Mesothelial cell of epicardium (in vitro differentiated cells): ENCODE data around the gene GNAZ. TPM values are rescaled to one million over a fixed set of nuclear protein-coding genes. Genes with fewer than 3 reads are reported as not detected.
A peak's percentile ranks its signal among the peaks of the same experiment; 100 is the strongest.

Source experiments
- DNase-seq, 2 experiments: peaks; one replicate each; pipeline ENCODE4 v3.0.0; 2021; ENCODE audit warnings: low spot score in 2 of 2; ENCODE audit not compliant: unreplicated experiment in 2 of 2
- H3K27ac Mint-ChIP-seq: 2 replicates; pipeline ENCODE4 v1.8.0; 2021; ENCODE audit warnings: mixed read lengths
- H3K27me3 Mint-ChIP-seq: 2 replicates; pipeline ENCODE4 v1.8.0; 2021; ENCODE audit warnings: low read depth, mixed read lengths
- H3K36me3 Mint-ChIP-seq: 2 replicates; pipeline ENCODE4 v1.8.0; 2021; ENCODE audit warnings: mixed read lengths
- H3K4me1 Mint-ChIP-seq: 2 replicates; pipeline ENCODE4 v1.8.0; 2021; ENCODE audit warnings: mixed read lengths
- H3K4me3 Mint-ChIP-seq: 2 replicates; pipeline ENCODE4 v1.8.0; 2021; ENCODE audit warnings: mild to moderate bottlenecking, moderate library complexity, mixed read lengths
- H3K9me3 Mint-ChIP-seq: 2 replicates; pipeline ENCODE4 v1.8.0; 2021; ENCODE audit warnings: mixed read lengths
- CTCF ChIP-seq: fragments of 200-600 bp; sonication (generic); IDR thresholded peaks from one replicate; pipeline ENCODE4 v1.5.0; 2021; ENCODE audit warnings: antibody characterized with exemption; ENCODE audit not compliant: unreplicated experiment
- total RNA-seq: library from RNA; stranded (reverse); gene quantifications from 3 replicates; pipeline ENCODE4 v1.2.1, GENCODE V29; 2021

Gene GNAZ
- total RNA-seq, 1 donor from 2014 or later: 6.5 TPM

- peak overlapping the region; percentile 1 for H3K4me3 Mint-ChIP-seq
- H3K36me3 Mint-ChIP-seq: peaks cover 6% of the 10 kb centered on the region
- no peak for TF ChIP-seq CTCF
- no peaks in the 10 kb centered on the region for H3K27me3 Mint-ChIP-seq
- peaks cover 37% of the 10 kb centered on the region for H3K4me1 Mint-ChIP-seq
- H3K27ac Mint-ChIP-seq: peak overlapping the region; percentile 35
- no peaks in the 10 kb centered on the region for H3K9me3 Mint-ChIP-seq
- no peak for DNase-seq
Observed at GRCh38 chr22:23147617-23148387, 77.5 kb downstream of the GNAZ start.

- Mint-ChIP-seq H3K27me3 (no peaks in the 10 kb centered on the region), H3K4me3 (no peak overlapping the region), H3K9me3 (no peaks in the 10 kb centered on the region), H3K36me3 (peaks cover 6% of the 10 kb centered on the region), H3K4me1 (peaks cover 37% of the 10 kb centered on the region), H3K27ac (no peak overlapping the region)
- no peak for TF ChIP-seq CTCF
- no peak for DNase-seq
Observed at GRCh38 chr22:23149743-23150238, 79.5 kb downstream of the GNAZ start.

GRCh38 chr22:23150762-23151161 lies 80.4 kb downstream of the GNAZ start:
- H3K27ac Mint-ChIP-seq: no peak overlapping the region
- H3K4me1 Mint-ChIP-seq: peaks cover 30% of the 10 kb centered on the region
- DNase-seq: no peak
- H3K9me3 Mint-ChIP-seq: no peaks in the 10 kb centered on the region
- H3K36me3 Mint-ChIP-seq: peaks cover 11% of the 10 kb centered on the region
- no peak overlapping the region for H3K4me3 Mint-ChIP-seq
- no peaks in the 10 kb centered on the region for H3K27me3 Mint-ChIP-seq
- TF ChIP-seq CTCF: no peak

GRCh38 chr22:23151827-23152226 lies 81.5 kb downstream of the GNAZ start:
- H3K9me3 Mint-ChIP-seq: no peaks in the 10 kb centered on the region
- no peak for TF ChIP-seq CTCF

GRCh38 chr22:23152238-23153114 lies 82.2 kb downstream of the GNAZ start:
- Mint-ChIP-seq H3K9me3 (no peaks in the 10 kb centered on the region), H3K27me3 (no peaks in the 10 kb centered on the region), H3K27ac (no peak overlapping the region), H3K36me3 (peaks cover 11% of the 10 kb centered on the region), H3K4me1 (peaks cover 19% of the 10 kb centered on the region), H3K4me3 (no peak overlapping the region)
- no peak for TF ChIP-seq CTCF
- no peak for DNase-seq

More at GRCh38 chr22:23151827-23152226, 81.5 kb downstream of the GNAZ start:
- no peak overlapping the region for H3K4me3 Mint-ChIP-seq
- no peaks in the 10 kb centered on the region for H3K27me3 Mint-ChIP-seq
- peaks cover 25% of the 10 kb centered on the region for H3K4me1 Mint-ChIP-seq
- peaks cover 11% of the 10 kb centered on the region for H3K36me3 Mint-ChIP-seq
- H3K27ac Mint-ChIP-seq: no peak overlapping the region
- no peak for DNase-seq
